Esophagus (tissue), 2 donors: ENCODE data around the gene TUBE1. TPM values are rescaled to one million over a fixed set of nuclear protein-coding genes. Genes with fewer than 3 reads are reported as not detected.

ENCODE experiments used
- H3K27ac ChIP-seq, 2 donors: one replicate each; pipeline ENCODE4 v1.5.1; 2013; ENCODE audit warnings: low read depth in 2 of 2, mild to moderate bottlenecking in 2 of 2, inconsistent platforms in 1 of 2, low read length in 1 of 2, moderate library complexity in 1 of 2
- H3K27me3 ChIP-seq, 2 donors: one replicate each; pipeline ENCODE4 v1.6.1; 2013; ENCODE audit warnings: low read length in 2 of 2, control low read depth in 1 of 2, mild to moderate bottlenecking in 1 of 2; ENCODE audit not compliant: insufficient read depth in 2 of 2, control insufficient read depth in 1 of 2
- H3K36me3 ChIP-seq, 2 donors: one replicate each; pipeline ENCODE4 v1.6.1; 2013; ENCODE audit warnings: low read length in 1 of 2; ENCODE audit not compliant: control insufficient read depth in 2 of 2, insufficient read depth in 2 of 2
- H3K4me1 ChIP-seq, 2 donors: one replicate each; pipeline ENCODE4 v1.6.1; 2013; ENCODE audit warnings: low read length in 1 of 2; ENCODE audit not compliant: control insufficient read depth in 2 of 2, insufficient read depth in 2 of 2
- H3K4me3 ChIP-seq, 2 donors: one replicate each; pipeline ENCODE4 v1.5.1; 2013; ENCODE audit warnings: low read length in 2 of 2, mild to moderate bottlenecking in 2 of 2, low read depth in 1 of 2, moderate library complexity in 1 of 2
- H3K9me3 ChIP-seq, 2 donors: one replicate each; pipeline ENCODE4 v1.6.1; 2013; ENCODE audit warnings: mild to moderate bottlenecking in 2 of 2, low read depth in 1 of 2, low read length in 1 of 2, moderate library complexity in 1 of 2; ENCODE audit not compliant: control insufficient read depth in 2 of 2, insufficient read depth in 1 of 2
- WGBS, 2 donors: extraction: QIAGEN DNeasy Blood & Tissue Kit; methylation state at CpG; one replicate each; pipeline ENCODE4 v1.1.7; 2013; 5-methylcytosine and 5-hydroxymethylcytosine counted together
- polyA plus RNA-seq, 2 donors: library from polyadenylated mRNA; stranded (reverse); fragments of 200-250 nt; gene quantifications; one replicate each; pipeline ENCODE4 v1.2.3, GENCODE V29; 2013
- donor health status: healthy with polysubstance abuse.
- donor health status: Bipolar disorder and iron deficiency.

The TUBE1 gene
- polyA plus RNA-seq, 2 donors = 6.7 to 8.3 TPM

- Histone ChIP-seq H3K27me3 (no peaks in the 10 kb centered on the region), H3K36me3 (no peaks in the 10 kb centered on the region), H3K9me3 (no peaks in the 10 kb centered on the region), H3K4me3 (no peak overlapping the region), H3K4me1 (peaks cover 0 to 5% of the 10 kb centered on the region in 2 donors), H3K27ac (no peak overlapping the region)
- 78 to 84% methylated on average over 2 of the region's 2 CpGs for WGBS, 2 donors
Observed at GRCh38 chr6:112039431-112039770, 47.9 kb downstream of the TUBE1 start.

DNA sequence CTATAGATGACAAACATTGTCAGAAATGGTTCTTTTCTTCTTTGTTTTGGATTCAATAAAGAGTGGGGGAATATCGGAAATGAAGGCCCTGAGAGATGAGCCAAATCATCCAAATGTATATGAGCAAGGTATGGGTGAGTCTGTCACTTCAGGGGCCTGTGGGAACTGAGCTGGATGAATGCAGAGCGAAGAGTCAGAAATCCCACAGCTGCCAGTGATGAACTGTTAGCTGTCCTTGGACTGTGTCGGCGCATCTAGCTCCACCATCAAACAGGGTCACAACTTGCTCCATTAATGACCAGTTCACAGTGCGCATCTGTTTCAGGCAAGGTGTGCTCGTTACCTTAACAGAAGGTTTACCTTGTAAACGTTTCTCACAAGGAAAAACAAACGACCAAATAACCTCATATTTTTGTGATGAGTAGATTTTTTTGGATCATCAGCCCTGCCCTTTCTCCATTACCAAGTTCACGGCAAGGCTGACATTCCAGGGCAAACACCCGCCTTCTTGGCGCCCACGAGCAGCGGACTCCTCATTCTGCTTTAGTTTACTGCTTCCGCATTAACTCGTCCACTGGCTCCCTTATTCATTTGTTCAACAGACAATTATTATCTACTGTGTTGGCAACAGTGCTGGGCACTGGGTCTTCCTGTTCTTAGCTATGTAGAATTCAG, 48.4 kb downstream of the TUBE1 start:
- Histone ChIP-seq H3K9me3 (no peaks in the 10 kb centered on the region), H3K27me3 (no peaks in the 10 kb centered on the region), H3K36me3 (no peaks in the 10 kb centered on the region), H3K4me1 (peaks cover 0 to 3% of the 10 kb centered on the region in 2 donors), H3K4me3 (no peak overlapping the region), H3K27ac (no peak overlapping the region)
- 80 to 84% methylated on average over 15 of the region's 15 CpGs for WGBS, 2 donors

GRCh38 chr6:112038268-112038667, 49.0 kb downstream of the TUBE1 start:
- peaks cover 0 to 3% of the 10 kb centered on the region in 2 donors for H3K4me1 ChIP-seq
- H3K27ac ChIP-seq = peak overlapping the region; percentile 14 to 40
- WGBS, 2 donors = 74 to 77% methylated on average over 5 of the region's 5 CpGs
- no peaks in the 10 kb centered on the region for H3K36me3 ChIP-seq
- no peaks in the 10 kb centered on the region for H3K9me3 ChIP-seq
- no peak overlapping the region for H3K4me3 ChIP-seq
- H3K27me3 ChIP-seq = no peaks in the 10 kb centered on the region

DNA sequence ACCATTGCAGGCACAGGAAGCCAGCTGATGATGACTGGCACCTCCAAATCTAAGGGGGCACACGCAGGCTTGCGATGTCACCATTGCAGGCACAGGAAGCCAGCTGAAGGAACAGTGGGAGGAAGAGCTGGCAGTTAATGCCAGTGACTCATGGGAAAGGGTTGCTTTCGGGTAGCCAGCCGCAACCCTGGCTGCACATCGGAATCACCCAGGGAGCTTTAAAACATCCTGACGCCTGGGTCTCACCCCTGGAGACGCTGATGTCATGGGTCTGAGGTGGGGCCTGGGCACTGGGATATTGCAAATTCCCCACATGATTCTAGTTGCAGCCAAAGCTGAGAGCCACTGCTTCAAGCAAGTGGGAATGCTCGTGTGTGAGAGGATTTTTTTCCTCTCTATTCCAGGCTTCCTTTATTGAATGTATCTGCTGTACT, 49.5 kb downstream of the TUBE1 start:
- H3K27me3 ChIP-seq = no peaks in the 10 kb centered on the region
- H3K36me3 ChIP-seq = no peaks in the 10 kb centered on the region
- no peaks in the 10 kb centered on the region for H3K9me3 ChIP-seq
- WGBS, 2 donors = 50% methylated on average over 8 of the region's 8 CpGs
- H3K4me3 ChIP-seq = no peak overlapping the region
- H3K27ac ChIP-seq = peak overlapping the region in 1 of 2 donors; percentile 40
- H3K4me1 ChIP-seq = peaks cover 0 to 3% of the 10 kb centered on the region in 2 donors

GRCh38 chr6:112036088-112036637, 51.1 kb downstream of the TUBE1 start:
- H3K4me1 ChIP-seq = peaks cover 0 to 3% of the 10 kb centered on the region in 2 donors
- WGBS, 2 donors = 79 to 89% methylated on average over 4 of the region's 4 CpGs
- H3K9me3 ChIP-seq = no peaks in the 10 kb centered on the region
- no peaks in the 10 kb centered on the region for H3K27me3 ChIP-seq
- H3K36me3 ChIP-seq = no peaks in the 10 kb centered on the region
- H3K27ac ChIP-seq = no peak overlapping the region
- no peak overlapping the region for H3K4me3 ChIP-seq

GRCh38 chr6:112034616-112034995, 52.7 kb downstream of the TUBE1 start:
- H3K36me3 ChIP-seq = no peaks in the 10 kb centered on the region
- no peaks in the 10 kb centered on the region for H3K9me3 ChIP-seq
- H3K4me3 ChIP-seq = no peak overlapping the region
- no peak overlapping the region for H3K27ac ChIP-seq
- H3K4me1 ChIP-seq = peaks cover 0 to 3% of the 10 kb centered on the region in 2 donors
- no peaks in the 10 kb centered on the region for H3K27me3 ChIP-seq
- 90 to 95% methylated on average over 4 of the region's 4 CpGs for WGBS, 2 donors

- Histone ChIP-seq H3K36me3 (no peaks in the 10 kb centered on the region), H3K4me3 (no peak overlapping the region), H3K9me3 (no peaks in the 10 kb centered on the region), H3K27ac (no peak overlapping the region), H3K27me3 (no peaks in the 10 kb centered on the region), H3K4me1 (peaks cover 0 to 3% of the 10 kb centered on the region in 2 donors)
- WGBS, 2 donors = 71 to 77% methylated on average over 6 of the region's 6 CpGs
Observed at GRCh38 chr6:112033791-112034615, 53.3 kb downstream of the TUBE1 start.

DNA sequence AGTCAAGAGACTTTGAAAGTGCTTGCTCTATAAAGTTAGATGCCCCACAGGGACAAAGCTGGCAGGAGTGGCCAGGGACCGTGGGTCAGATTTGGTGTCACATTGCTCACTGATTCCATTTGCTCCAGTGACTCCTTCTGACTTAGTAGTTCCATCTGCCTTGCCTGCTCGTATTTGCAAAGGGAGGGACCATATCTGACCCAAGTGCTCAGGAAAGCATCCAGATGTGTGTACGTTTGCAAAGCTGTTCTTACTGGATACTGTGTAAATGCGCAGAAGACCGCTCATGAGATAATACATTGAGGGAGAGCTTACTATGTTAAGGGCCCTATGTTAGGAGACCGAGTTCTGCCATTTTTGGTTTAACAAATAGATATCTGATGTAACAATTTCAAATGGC, 54.6 kb downstream of the TUBE1 start:
- no peak overlapping the region for H3K27ac ChIP-seq
- no peaks in the 10 kb centered on the region for H3K9me3 ChIP-seq
- no peak overlapping the region for H3K4me3 ChIP-seq
- 77 to 85% methylated on average over 6 of the region's 6 CpGs for WGBS, 2 donors
- H3K4me1 ChIP-seq = no peaks in the 10 kb centered on the region
- H3K36me3 ChIP-seq = no peaks in the 10 kb centered on the region
- no peaks in the 10 kb centered on the region for H3K27me3 ChIP-seq

DNA sequence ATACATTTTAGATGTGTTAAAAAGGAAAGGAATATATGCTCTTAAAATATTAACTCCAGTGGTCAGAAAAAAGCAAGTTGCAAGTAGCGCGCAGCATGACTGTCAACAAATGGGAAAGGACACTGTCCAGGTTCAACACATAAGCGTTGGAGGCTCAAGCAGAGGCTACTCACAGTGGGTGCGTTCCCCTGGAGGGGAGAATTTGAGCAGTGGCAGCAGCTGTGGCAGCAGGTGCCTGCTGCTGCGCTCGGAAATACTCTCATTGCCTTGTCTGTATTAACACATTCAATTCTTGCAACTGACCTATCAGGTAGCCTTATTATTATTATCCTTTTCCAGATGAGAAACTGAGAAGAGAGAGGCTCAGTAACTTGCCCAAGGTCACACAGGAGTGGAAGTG, 55.3 kb downstream of the TUBE1 start:
- no peaks in the 10 kb centered on the region for H3K36me3 ChIP-seq
- H3K4me1 ChIP-seq = no peaks in the 10 kb centered on the region
- no peaks in the 10 kb centered on the region for H3K27me3 ChIP-seq
- WGBS, 2 donors = 93 to 97% methylated on average over 6 of the region's 6 CpGs
- H3K9me3 ChIP-seq = no peaks in the 10 kb centered on the region
- no peak overlapping the region for H3K27ac ChIP-seq
- H3K4me3 ChIP-seq = no peak overlapping the region
